Measurements from ENCODE around the gene MT4.

GRCh38 chr16:56607675-56608042 lies 42.8 kb downstream of the MT4 start:
- TF ChIP-seq, protein P1, sequence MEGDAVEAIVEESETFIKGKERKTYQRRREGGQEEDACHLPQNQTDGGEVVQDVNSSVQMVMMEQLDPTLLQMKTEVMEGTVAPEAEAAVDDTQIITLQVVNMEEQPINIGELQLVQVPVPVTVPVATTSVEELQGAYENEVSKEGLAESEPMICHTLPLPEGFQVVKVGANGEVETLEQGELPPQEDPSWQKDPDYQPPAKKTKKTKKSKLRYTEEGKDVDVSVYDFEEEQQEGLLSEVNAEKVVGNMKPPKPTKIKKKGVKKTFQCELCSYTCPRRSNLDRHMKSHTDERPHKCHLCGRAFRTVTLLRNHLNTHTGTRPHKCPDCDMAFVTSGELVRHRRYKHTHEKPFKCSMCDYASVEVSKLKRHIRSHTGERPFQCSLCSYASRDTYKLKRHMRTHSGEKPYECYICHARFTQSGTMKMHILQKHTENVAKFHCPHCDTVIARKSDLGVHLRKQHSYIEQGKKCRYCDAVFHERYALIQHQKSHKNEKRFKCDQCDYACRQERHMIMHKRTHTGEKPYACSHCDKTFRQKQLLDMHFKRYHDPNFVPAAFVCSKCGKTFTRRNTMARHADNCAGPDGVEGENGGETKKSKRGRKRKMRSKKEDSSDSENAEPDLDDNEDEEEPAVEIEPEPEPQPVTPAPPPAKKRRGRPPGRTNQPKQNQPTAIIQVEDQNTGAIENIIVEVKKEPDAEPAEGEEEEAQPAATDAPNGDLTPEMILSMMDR (conservative IDR thresholded peaks at IDR 0.05 in 1 of 2, IDR thresholded peaks at IDR 0.05 in 1 of 2; ENCODE audit: low read depth in 1 of 2, low read length in 2 of 2): no peak
- TF ChIP-seq EZH2 (IDR thresholded peaks at IDR 0.05; ENCODE audit: low read length, missing control alignments): no peak
